Neural progenitor cell (in vitro differentiated cells): Measurements from ENCODE around the gene RPS4Y1. TPM values are rescaled to one million over a fixed set of nuclear protein-coding genes. Genes with fewer than 3 reads are reported as not detected.

Experiments used
- DNase-seq: peaks from one replicate; pipeline ENCODE4 v3.0.0-alpha.2; 2016; ENCODE audit warnings: low spot score
- H2AFZ ChIP-seq: fragments of 200-600 bp; sonication (generic); replicated peaks from 2 replicates; pipeline ENCODE4 v1.6.1; 2016; ENCODE audit warnings: antibody characterized with exemption
- H3F3A ChIP-seq: fragments of 200-600 bp; sonication (generic); 2 replicates; pipeline ENCODE4 v1.6.1; 2016; ENCODE audit warnings: antibody characterized with exemption, low read depth
- H3K27ac ChIP-seq: fragments of 200-600 bp; sonication (generic); 2 replicates; pipeline ENCODE4 v1.5.1; 2016; ENCODE audit warnings: mild to moderate bottlenecking
- H3K27me3 ChIP-seq: fragments of 200-600 bp; sonication (generic); 2 replicates; pipeline ENCODE4 v1.6.1; 2016; ENCODE audit warnings: mild to moderate bottlenecking, moderate library complexity
- H3K36me3 ChIP-seq: fragments of 200-600 bp; sonication (generic); 2 replicates; pipeline ENCODE4 v1.5.1; 2016
- H3K4me1 ChIP-seq: fragments of 200-600 bp; sonication (generic); 2 replicates; pipeline ENCODE4 v1.6.1; 2016; ENCODE audit warnings: mixed run types
- H3K4me2 ChIP-seq: fragments of 200-600 bp; sonication (generic); 2 replicates; pipeline ENCODE4 v1.6.1; 2016
- H3K4me3 ChIP-seq: fragments of 200-600 bp; sonication (generic); 2 replicates; pipeline ENCODE4 v1.5.1; 2016
- H3K79me2 ChIP-seq: fragments of 200-600 bp; sonication (generic); 2 replicates; pipeline ENCODE4 v1.6.1; 2016; ENCODE audit warnings: low read depth
- H3K9ac ChIP-seq: fragments of 200-600 bp; sonication (generic); 2 replicates; pipeline ENCODE4 v1.6.1; 2016
- H3K9me3 ChIP-seq: fragments of 200-600 bp; sonication (generic); 2 replicates; pipeline ENCODE4 v1.5.1; 2016; ENCODE audit warnings: low read depth
- H4K20me1 ChIP-seq: fragments of 200-600 bp; sonication (generic); 2 replicates; pipeline ENCODE4 v1.6.1; 2016; ENCODE audit warnings: low read depth
- H3K27ac Mint-ChIP-seq: 3 replicates; pipeline ENCODE4 v1.8.0; 2021; ENCODE audit warnings: mixed read lengths
- H3K27me3 Mint-ChIP-seq: 2 replicates; pipeline ENCODE4 v1.8.0; 2022; ENCODE audit warnings: low read depth, mild to moderate bottlenecking, inconsistent platforms, moderate library complexity, mixed read lengths; ENCODE audit not compliant: insufficient read depth
- H3K36me3 Mint-ChIP-seq: 3 replicates; pipeline ENCODE4 v1.8.0; 2021; ENCODE audit warnings: mixed read lengths
- H3K4me1 Mint-ChIP-seq: 3 replicates; pipeline ENCODE4 v1.8.0; 2021; ENCODE audit warnings: mixed read lengths
- H3K4me3 Mint-ChIP-seq: 3 replicates; pipeline ENCODE4 v1.8.0; 2021; ENCODE audit warnings: mild to moderate bottlenecking, moderate library complexity, mixed read lengths
- H3K9me3 Mint-ChIP-seq: 3 replicates; pipeline ENCODE4 v1.8.0; 2020; ENCODE audit warnings: mixed read lengths
- EZH2 ChIP-seq: fragments of 200-600 bp; sonication (generic); IDR thresholded peaks from 2 replicates; pipeline ENCODE4 v1.6.1; 2017; ENCODE audit warnings: antibody characterized with exemption, mild to moderate bottlenecking, moderate library complexity
- EZH2phosphoT487 ChIP-seq: fragments of 200-600 bp; sonication (generic); IDR thresholded peaks from 2 replicates; pipeline ENCODE4 v1.6.1; 2017; ENCODE audit warnings: antibody characterized with exemption
- small RNA-seq: library from RNA; depleted of rRNA; stranded (forward); fragments of <200 nt; gene quantifications from one replicate; pipeline ENCODE3, GENCODE V24; 2015
- total RNA-seq: library from RNA; depleted of rRNA; stranded (reverse); fragments of >200 nt; gene quantifications from 2 replicates; pipeline ENCODE4 v1.2.3, GENCODE V29; 2015; ENCODE audit warnings: low replicate concordance
- TF ChIP-seq, protein P1 (sequence below): fragments of 200-600 bp; sonication (generic); IDR thresholded peaks from 2 replicates; pipeline ENCODE4 v1.5.1; 2017; ENCODE audit warnings: antibody characterized with exemption, mild to moderate bottlenecking

Gene RPS4Y1
- total RNA-seq, 1 donor from 2014 or later = not detected

DNA sequence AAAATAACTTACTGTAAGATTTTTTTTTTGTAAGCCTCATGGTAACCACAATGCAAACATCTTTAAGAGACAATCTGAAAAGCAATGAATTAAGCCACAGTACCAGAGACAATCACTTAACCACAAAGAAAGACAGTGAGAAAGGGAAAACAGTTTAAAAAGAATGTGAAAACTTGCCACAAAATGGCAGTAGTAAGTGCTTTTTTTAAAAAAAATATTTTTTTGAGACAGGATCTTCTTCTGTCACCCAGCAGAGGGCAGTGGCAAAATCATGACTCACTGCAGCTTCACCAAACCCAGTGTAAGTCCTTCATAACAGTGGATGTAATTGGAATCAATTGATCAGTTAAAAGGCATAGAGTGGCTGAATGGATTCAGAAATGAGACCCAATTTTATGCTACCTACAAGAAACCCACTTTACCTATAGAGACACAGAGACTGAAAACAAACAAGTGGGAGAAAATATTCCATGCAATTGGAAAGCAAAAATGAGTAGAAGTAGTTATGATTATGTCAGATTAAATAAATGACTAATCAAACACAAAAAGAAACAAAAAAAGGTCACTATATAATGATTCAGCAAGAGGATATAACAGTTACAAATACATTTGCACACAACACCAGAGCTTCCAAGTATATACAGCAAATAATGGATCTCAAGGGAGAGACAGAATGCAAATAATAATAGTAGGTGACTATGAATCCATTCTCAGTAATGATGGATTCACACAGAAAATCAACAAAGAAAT is 71.8 kb downstream of the RPS4Y1 start:
- Mint-ChIP-seq H3K4me3 (no peak overlapping the region), H3K9me3 (no peaks in the 10 kb centered on the region), H3K27ac (no peak overlapping the region), H3K4me1 (no peaks in the 10 kb centered on the region), H3K27me3 (no peaks in the 10 kb centered on the region), H3K36me3 (no peaks in the 10 kb centered on the region)
- Histone ChIP-seq H3F3A (no peaks in the 10 kb centered on the region), H3K4me1 (no peaks in the 10 kb centered on the region), H3K9me3 (no peaks in the 10 kb centered on the region), H3K4me3 (no peak overlapping the region), H2AFZ (no peak overlapping the region), H3K79me2 (no peaks in the 10 kb centered on the region), H4K20me1 (no peaks in the 10 kb centered on the region), H3K27ac (no peak overlapping the region), H3K27me3 (no peaks in the 10 kb centered on the region), H3K36me3 (no peaks in the 10 kb centered on the region), H3K9ac (no peak overlapping the region), H3K4me2 (no peak overlapping the region)
- no peak for TF ChIP-seq EZH2phosphoT487
- TF ChIP-seq, protein P1, sequence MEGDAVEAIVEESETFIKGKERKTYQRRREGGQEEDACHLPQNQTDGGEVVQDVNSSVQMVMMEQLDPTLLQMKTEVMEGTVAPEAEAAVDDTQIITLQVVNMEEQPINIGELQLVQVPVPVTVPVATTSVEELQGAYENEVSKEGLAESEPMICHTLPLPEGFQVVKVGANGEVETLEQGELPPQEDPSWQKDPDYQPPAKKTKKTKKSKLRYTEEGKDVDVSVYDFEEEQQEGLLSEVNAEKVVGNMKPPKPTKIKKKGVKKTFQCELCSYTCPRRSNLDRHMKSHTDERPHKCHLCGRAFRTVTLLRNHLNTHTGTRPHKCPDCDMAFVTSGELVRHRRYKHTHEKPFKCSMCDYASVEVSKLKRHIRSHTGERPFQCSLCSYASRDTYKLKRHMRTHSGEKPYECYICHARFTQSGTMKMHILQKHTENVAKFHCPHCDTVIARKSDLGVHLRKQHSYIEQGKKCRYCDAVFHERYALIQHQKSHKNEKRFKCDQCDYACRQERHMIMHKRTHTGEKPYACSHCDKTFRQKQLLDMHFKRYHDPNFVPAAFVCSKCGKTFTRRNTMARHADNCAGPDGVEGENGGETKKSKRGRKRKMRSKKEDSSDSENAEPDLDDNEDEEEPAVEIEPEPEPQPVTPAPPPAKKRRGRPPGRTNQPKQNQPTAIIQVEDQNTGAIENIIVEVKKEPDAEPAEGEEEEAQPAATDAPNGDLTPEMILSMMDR = no peak
- TF ChIP-seq EZH2 = no peak
- no peak for DNase-seq

Small RNAs within 50 kb of the gene (small RNA-seq; reads per million reads assigned to genes)
- gene TOMM22P2 = not detected

Other genes starting within 250 kb of the RPS4Y1 start
- not detected in 2 replicates for gene SRY, start 53.9 kb upstream of the RPS4Y1 start, total RNA-seq
- not detected in 2 replicates for gene ZFY, start 93.8 kb downstream of the RPS4Y1 start, total RNA-seq